Measurements from ENCODE around the gene C6orf132.

DNA sequence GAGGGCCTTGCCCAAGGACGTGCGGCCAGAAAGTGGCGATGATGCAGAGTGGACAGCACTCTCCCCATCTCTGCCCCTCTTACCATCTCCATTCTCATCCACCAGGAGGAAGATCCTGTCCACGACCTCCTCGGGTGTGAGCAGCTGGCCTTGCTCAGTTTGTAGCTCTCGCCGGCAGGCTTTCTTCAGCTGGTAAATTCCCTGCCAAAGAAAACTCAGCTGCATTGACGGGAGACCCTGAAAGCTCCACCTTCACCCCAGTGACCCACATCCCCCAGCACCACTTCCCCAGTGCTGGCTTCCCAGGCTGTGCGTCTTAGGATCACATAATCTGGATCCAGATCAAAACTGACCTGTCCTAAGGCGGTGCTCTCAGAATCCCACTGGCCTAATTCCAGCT is 43.2 kb upstream of the C6orf132 start:
- TF ChIP-seq POLR2A (IDR thresholded peaks at IDR 0.05) (no peak), CTCF (IDR thresholded peaks at IDR 0.05) (no peak)
